ENCODE data around the gene IFNAR2. TPM values are rescaled to one million over a fixed set of nuclear protein-coding genes. Genes with fewer than 3 reads are reported as not detected.
"Not testable (repeated sequence)": the region's sequence is repeated elsewhere in the genome, so short reads cannot be mapped to it uniquely, and the experiment has no call there.

Gene IFNAR2
- polyA plus RNA-seq, 3 donors: 47.7 to 79.8 (median 59.5) TPM

- Histone ChIP-seq H3K9ac (ENCODE audit: insufficient read depth, low read length, poor library complexity, severe bottlenecking) (no peak overlapping the region), H3K4me2 (replicated peaks; ENCODE audit: extremely low read depth, low read length, poor library complexity, severe bottlenecking) (no peak overlapping the region), H3K27me3 (ENCODE audit: control insufficient read depth in 2 of 2, insufficient read depth in 2 of 2, low read length in 2 of 2) (no peaks in the 10 kb centered on the region), H3K4me1 (ENCODE audit: control insufficient read depth in 1 of 2, insufficient read depth in 2 of 2, low read length in 2 of 2) (peaks cover 10 to 16% of the 10 kb centered on the region in 2 donors), H3K36me3 (replicated peaks in 1 of 2; ENCODE audit: control insufficient read depth in 1 of 2, insufficient read depth in 2 of 2, low read length in 2 of 2) (peaks cover 86 to 100% of the 10 kb centered on the region in 2 donors), H3K9me3 (replicated peaks in 1 of 2; ENCODE audit: control insufficient read depth in 1 of 2, insufficient read depth in 1 of 2, low read length in 2 of 2) (no peaks in the 10 kb centered on the region), H3K4me3 (replicated peaks in 1 of 3; ENCODE audit: low read depth in 2 of 3, low read length in 3 of 3) (no peak overlapping the region), H3K27ac (ENCODE audit: low read depth in 1 of 2, low read length in 2 of 2) (peak overlapping the region in 1 of 2 donors; percentile 42), H3K79me2 (ENCODE audit: insufficient read depth, low read length) (peaks cover 50% of the 10 kb centered on the region), H4K20me1 (ENCODE audit: insufficient read depth, low read length) (peaks cover 45% of the 10 kb centered on the region), H2AFZ (ENCODE audit: insufficient read depth, low read depth, low read length, poor library complexity, severe bottlenecking) (no peak overlapping the region)
- 71% methylated on average over 4 of the region's 7 CpGs for WGBS (ENCODE audit: insufficient coverage)
- peaks cover 97 to 100% of the 10 kb centered on the region in 2 donors for H3K36me3 Mint-ChIP-seq
- no peak for DNase-seq
- H3K4me1 Mint-ChIP-seq: peaks cover 24% of the 10 kb centered on the region
- no peak overlapping the region for H3K4me3 Mint-ChIP-seq
- no peaks in the 10 kb centered on the region for H3K27me3 Mint-ChIP-seq (ENCODE audit: low read depth in 3 of 3)
- H3K27ac Mint-ChIP-seq: peak overlapping the region in 6 of 7 donors; percentile 28 to 89 (median 56)
- TF ChIP-seq, protein P1, sequence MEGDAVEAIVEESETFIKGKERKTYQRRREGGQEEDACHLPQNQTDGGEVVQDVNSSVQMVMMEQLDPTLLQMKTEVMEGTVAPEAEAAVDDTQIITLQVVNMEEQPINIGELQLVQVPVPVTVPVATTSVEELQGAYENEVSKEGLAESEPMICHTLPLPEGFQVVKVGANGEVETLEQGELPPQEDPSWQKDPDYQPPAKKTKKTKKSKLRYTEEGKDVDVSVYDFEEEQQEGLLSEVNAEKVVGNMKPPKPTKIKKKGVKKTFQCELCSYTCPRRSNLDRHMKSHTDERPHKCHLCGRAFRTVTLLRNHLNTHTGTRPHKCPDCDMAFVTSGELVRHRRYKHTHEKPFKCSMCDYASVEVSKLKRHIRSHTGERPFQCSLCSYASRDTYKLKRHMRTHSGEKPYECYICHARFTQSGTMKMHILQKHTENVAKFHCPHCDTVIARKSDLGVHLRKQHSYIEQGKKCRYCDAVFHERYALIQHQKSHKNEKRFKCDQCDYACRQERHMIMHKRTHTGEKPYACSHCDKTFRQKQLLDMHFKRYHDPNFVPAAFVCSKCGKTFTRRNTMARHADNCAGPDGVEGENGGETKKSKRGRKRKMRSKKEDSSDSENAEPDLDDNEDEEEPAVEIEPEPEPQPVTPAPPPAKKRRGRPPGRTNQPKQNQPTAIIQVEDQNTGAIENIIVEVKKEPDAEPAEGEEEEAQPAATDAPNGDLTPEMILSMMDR (IDR thresholded peaks at IDR 0.05): no peak
- intact Hi-C loops (cut with micrococcal nuclease): no loop called here
- H3K9me3 Mint-ChIP-seq: no peaks in the 10 kb centered on the region
These were observed 19.7 kb downstream of the IFNAR2 start for GRCh38 chr21:33249331-33250002.

- peaks cover 18% of the 10 kb centered on the region for H3K4me1 Mint-ChIP-seq
These were observed 21.4 kb downstream of the IFNAR2 start for GRCh38 chr21:33251119-33251518.

GRCh38 chr21:33253382-33253781 lies 23.6 kb downstream of the IFNAR2 start:
- H3K9ac ChIP-seq (ENCODE audit: insufficient read depth, low read length, poor library complexity, severe bottlenecking); intact Hi-C loops (cut with micrococcal nuclease); H3K9me3 ChIP-seq (replicated peaks in 1 of 2; ENCODE audit: control insufficient read depth in 1 of 2, insufficient read depth in 1 of 2, low read length in 2 of 2); H3K4me3 Mint-ChIP-seq; H3K27me3 Mint-ChIP-seq (ENCODE audit: low read depth in 3 of 3); H3K4me1 Mint-ChIP-seq; H3K4me2 ChIP-seq (replicated peaks; ENCODE audit: extremely low read depth, low read length, poor library complexity, severe bottlenecking); H3K4me3 ChIP-seq (replicated peaks in 1 of 3; ENCODE audit: low read depth in 2 of 3, low read length in 3 of 3); H2AFZ ChIP-seq (ENCODE audit: insufficient read depth, low read depth, low read length, poor library complexity, severe bottlenecking); DNase-seq; H3K4me1 ChIP-seq (ENCODE audit: control insufficient read depth in 1 of 2, insufficient read depth in 2 of 2, low read length in 2 of 2); H3K27me3 ChIP-seq (ENCODE audit: control insufficient read depth in 2 of 2, insufficient read depth in 2 of 2, low read length in 2 of 2): not testable (repeated sequence)
- Mint-ChIP-seq H3K36me3 (peaks cover 98 to 100% of the 10 kb centered on the region in 2 donors), H3K27ac (peak overlapping the region in 4 of 7 donors; percentile 28 to 69 (median 36)), H3K9me3 (peaks cover 0 to 12% (median 4%) of the 10 kb centered on the region in 7 donors)
- peaks cover 50% of the 10 kb centered on the region for H3K79me2 ChIP-seq (ENCODE audit: insufficient read depth, low read length)
- peaks cover 48% of the 10 kb centered on the region for H4K20me1 ChIP-seq (ENCODE audit: insufficient read depth, low read length)
- WGBS (ENCODE audit: insufficient coverage): no CpG with 5 or more reads among the region's 6 CpGs
- peak overlapping the region in 1 of 2 donors; percentile 58 for H3K27ac ChIP-seq (ENCODE audit: low read depth in 1 of 2, low read length in 2 of 2)
- peaks cover 94 to 100% of the 10 kb centered on the region in 2 donors for H3K36me3 ChIP-seq (replicated peaks in 1 of 2; ENCODE audit: control insufficient read depth in 1 of 2, insufficient read depth in 2 of 2, low read length in 2 of 2)

More at GRCh38 chr21:33251119-33251518, 21.4 kb downstream of the IFNAR2 start:
- Histone ChIP-seq H2AFZ (ENCODE audit: insufficient read depth, low read depth, low read length, poor library complexity, severe bottlenecking) (no peak overlapping the region), H3K9ac (ENCODE audit: insufficient read depth, low read length, poor library complexity, severe bottlenecking) (no peak overlapping the region), H3K4me2 (replicated peaks; ENCODE audit: extremely low read depth, low read length, poor library complexity, severe bottlenecking) (no peak overlapping the region), H4K20me1 (ENCODE audit: insufficient read depth, low read length) (peaks cover 42% of the 10 kb centered on the region), H3K4me1 (ENCODE audit: control insufficient read depth in 1 of 2, insufficient read depth in 2 of 2, low read length in 2 of 2) (peaks cover 4 to 7% of the 10 kb centered on the region in 2 donors), H3K79me2 (ENCODE audit: insufficient read depth, low read length) (peaks cover 50% of the 10 kb centered on the region), H3K27me3 (ENCODE audit: control insufficient read depth in 2 of 2, insufficient read depth in 2 of 2, low read length in 2 of 2) (no peaks in the 10 kb centered on the region), H3K4me3 (replicated peaks in 1 of 3; ENCODE audit: low read depth in 2 of 3, low read length in 3 of 3) (no peak overlapping the region), H3K9me3 (replicated peaks in 1 of 2; ENCODE audit: control insufficient read depth in 1 of 2, insufficient read depth in 1 of 2, low read length in 2 of 2) (no peaks in the 10 kb centered on the region), H3K27ac (ENCODE audit: low read depth in 1 of 2, low read length in 2 of 2) (peak overlapping the region in 1 of 2 donors; percentile 6), H3K36me3 (replicated peaks in 1 of 2; ENCODE audit: control insufficient read depth in 1 of 2, insufficient read depth in 2 of 2, low read length in 2 of 2) (peaks cover 95 to 100% of the 10 kb centered on the region in 2 donors)
- no peak overlapping the region for H3K4me3 Mint-ChIP-seq
- H3K27me3 Mint-ChIP-seq (ENCODE audit: low read depth in 3 of 3): no peaks in the 10 kb centered on the region
- TF ChIP-seq, protein P1 (IDR thresholded peaks at IDR 0.05): no peak
- H3K27ac Mint-ChIP-seq: peak overlapping the region in 6 of 7 donors; percentile 2 to 75 (median 40)
- DNase-seq: no peak
- H3K9me3 Mint-ChIP-seq: peaks cover 0 to under 1% (median 0%) of the 10 kb centered on the region in 7 donors
- H3K36me3 Mint-ChIP-seq: peaks cover 98 to 100% of the 10 kb centered on the region in 2 donors
- 77% methylated on average over 2 of the region's 2 CpGs for WGBS (ENCODE audit: insufficient coverage)
- intact Hi-C loops (cut with micrococcal nuclease): no loop called here
